GM12878 (cell line): ENCODE measurements around the gene FIBCD1. TPM values are rescaled to one million over a fixed set of nuclear protein-coding genes. Genes with fewer than 3 reads are reported as not detected.
"Not testable (repeated sequence)": the region's sequence is repeated elsewhere in the genome, so short reads cannot be mapped to it uniquely, and the experiment has no call there.

Source experiments
- ATAC-seq: fragments of 200-7000 bp; cut with Tn5 transposase; 3 replicates; pipeline ENCODE4 v1.9.1; 2020; ENCODE audit warnings: mild to moderate bottlenecking, moderate library complexity
- BruUV-seq: library from RNA; stranded (reverse); fragments of 400-500 nt; replicated peaks from 2 replicates; lab custom pipeline; 2021; lab: Mats Ljungman, UMichigan
- CTCF ChIA-PET: fragments of 300-600 bp; sonication (Branson Sonifier 250); formaldehyde crosslinking; extraction: SDS; loops from one replicate; lab custom pipeline; 2021; ENCODE audit warnings: inconsistent platforms; lab: Yijun Ruan, JAX
- POLR2A ChIA-PET: fragments of 350-600 bp; formaldehyde crosslinking; extraction: SDS; loops from one replicate; lab custom pipeline; 2021; ENCODE audit warnings: inconsistent platforms; lab: Charles Lee
- RAD21 ChIA-PET: fragments of 300-600 bp; sonication (Branson Sonifier 250); formaldehyde crosslinking; loops from one replicate; lab custom pipeline; 2023; ENCODE audit warnings: antibody characterized with exemption; ENCODE audit not compliant: unreplicated experiment; lab: Charles Lee
- SMC1A ChIA-PET: fragments of 300-600 bp; sonication (Branson Sonifier 250); formaldehyde crosslinking; loops from one replicate; lab custom pipeline; 2023; ENCODE audit not compliant: unreplicated experiment, uncharacterized antibody; lab: Charles Lee
- DNase-seq: peaks from one replicate; pipeline ENCODE4 v3.0.0-alpha.2; 2011; ENCODE audit warnings: low read depth, low spot score
- FAIRE-seq: peaks from 3 replicates; lab custom pipeline; 2011; peaks lifted over from hg19 to GRCh38; lab: Jason Lieb, UNC
- H2AFZ ChIP-seq: 2 replicates; pipeline ENCODE4 v1.6.0; 2011; ENCODE audit warnings: low read depth, low read length, control low read depth; ENCODE audit not compliant: control insufficient read depth
- H3K27ac ChIP-seq: 2 replicates; pipeline ENCODE4 v1.5.1; 2011; ENCODE audit warnings: control low read depth; ENCODE audit not compliant: control insufficient read depth, insufficient read depth
- H3K27me3 ChIP-seq, 2 experiments: replicated peaks in 1 of 2; 2 replicates each; pipeline versions ENCODE4 v1.6.0 to v1.6.1; 2011; ENCODE audit warnings: low read length in 1 of 2; ENCODE audit not compliant: control insufficient read depth in 2 of 2, insufficient read depth in 2 of 2
- H3K36me3 ChIP-seq, 2 experiments: 2 replicates each; pipeline ENCODE4 v1.5.1; 2011; ENCODE audit warnings: low read length in 1 of 2; ENCODE audit not compliant: control insufficient read depth in 2 of 2, insufficient read depth in 2 of 2
- H3K4me1 ChIP-seq: 2 replicates; pipeline ENCODE4 v1.6.1; 2011; ENCODE audit warnings: mild to moderate bottlenecking, low read length, moderate library complexity, mixed read lengths; ENCODE audit not compliant: control insufficient read depth, insufficient read depth
- H3K4me2 ChIP-seq: 2 replicates; pipeline ENCODE4 v1.6.0; 2011; ENCODE audit warnings: control low read depth; ENCODE audit not compliant: control insufficient read depth, insufficient read depth
- H3K4me3 ChIP-seq: fragments of 200-600 bp; sonication (generic); 2 replicates; pipeline ENCODE4 v1.5.1; 2016
- H3K79me2 ChIP-seq: 2 replicates; pipeline ENCODE4 v1.6.0; 2011; ENCODE audit warnings: low read length; ENCODE audit not compliant: control insufficient read depth, insufficient read depth
- H3K9ac ChIP-seq: 2 replicates; pipeline ENCODE4 v1.8.0; 2011; ENCODE audit warnings: low read length, control low read depth, mixed read lengths; ENCODE audit not compliant: control insufficient read depth, insufficient read depth
- H3K9me3 ChIP-seq: replicated peaks from 3 replicates; pipeline ENCODE4 v1.5.1; 2011; ENCODE audit warnings: mild to moderate bottlenecking, low read length; ENCODE audit not compliant: control insufficient read depth, insufficient read depth
- H4K20me1 ChIP-seq: 2 replicates; pipeline ENCODE4 v1.6.0; 2011; ENCODE audit not compliant: control insufficient read depth, insufficient read depth
- CEBPB ChIP-seq, 2 experiments: fragments of 150-350 bp in 1 of 2; IDR thresholded peaks; 2 replicates each; pipeline ENCODE4 v1.6.1; 2012 to 2014; ENCODE audit warnings: low read depth in 2 of 2, low read length in 2 of 2, borderline replicate concordance in 1 of 2, inconsistent platforms in 1 of 2
- CREM ChIP-seq: IDR thresholded peaks from 2 replicates; pipeline ENCODE4 v1.6.1; 2014; ENCODE audit warnings: antibody characterized with exemption, low read depth
- EGR1 ChIP-seq, 2 experiments: IDR thresholded peaks; 1 replicate in 1 of 2; 2 replicates in 1 of 2; pipeline ENCODE4 v1.6.1; 2011 to 2012; ENCODE audit warnings: low read depth in 2 of 2, low read length in 2 of 2, borderline replicate concordance in 1 of 2, mild to moderate bottlenecking in 1 of 2, moderate library complexity in 1 of 2
- KLF5 ChIP-seq: fragments of 450-650 bp; IDR thresholded peaks from 2 replicates; pipeline ENCODE4 v1.6.1; 2014; ENCODE audit warnings: mild to moderate bottlenecking; ENCODE audit not compliant: partially characterized antibody
- NR2F1 ChIP-seq: fragments of 450-650 bp; conservative IDR thresholded peaks from 2 replicates; pipeline ENCODE4 v1.6.1; 2017; ENCODE audit warnings: mild to moderate bottlenecking
- PML ChIP-seq: IDR thresholded peaks from 2 replicates; pipeline ENCODE4 v1.6.1; 2012; ENCODE audit warnings: low read length, inconsistent platforms
- POU2F2 ChIP-seq: IDR thresholded peaks from 3 replicates; pipeline ENCODE4 v1.6.1; 2011; ENCODE audit warnings: low read depth, mild to moderate bottlenecking, low read length, borderline replicate concordance
- RBBP5 ChIP-seq: fragments of 200-600 bp; sonication (generic); conservative IDR thresholded peaks from 2 replicates; pipeline ENCODE4 v1.6.1; 2016
- RELA ChIP-seq: fragments of 450-650 bp; IDR thresholded peaks from 2 replicates; pipeline ENCODE4 v1.8.0; 2014; ENCODE audit warnings: borderline replicate concordance; ENCODE audit not compliant: partially characterized antibody
- TCF12 ChIP-seq: IDR thresholded peaks from 2 replicates; pipeline ENCODE4 v1.6.1; 2011; ENCODE audit warnings: low read depth, mild to moderate bottlenecking, low read length
- ZNF622 ChIP-seq: fragments of 450-650 bp; IDR thresholded peaks from 2 replicates; pipeline ENCODE4 v1.6.1; 2017; ENCODE audit warnings: mild to moderate bottlenecking, inconsistent platforms
- WGBS: methylation state at CpG from one replicate; pipeline ENCODE4 v1.1.6; 2016; ENCODE audit warnings: low lambda C conversion rate; ENCODE audit not compliant: insufficient replicate concordance, insufficient coverage; ENCODE audit errors: missing lambda C conversion rate; 5-methylcytosine and 5-hydroxymethylcytosine counted together
- in situ Hi-C: fragments of 300-500 bp; cut with MboI; formaldehyde crosslinking; loops from 9 replicates; pipeline ENCODE4 v1.14.3; 2018; ENCODE audit warnings: mixed read lengths
- intact Hi-C: fragments of 100-400 bp; cut with micrococcal nuclease; formaldehyde crosslinking; loops from one replicate; pipeline ENCODE4 v1.14.2; 2022; ENCODE audit not compliant: unreplicated experiment
- polyA plus RNA-seq, 11 experiments: library from polyadenylated mRNA; depleted of rRNA in 4 of 11; unstranded in 6 of 11; stranded (reverse) in 5 of 11; fragments of >200 nt; fragmentation: Nextera tagmentation in 4 of 11; fragmentation: Illumina TruSeq in 1 of 11; extraction: Ambion mirVana in 4 of 11; extraction: Trizol in 1 of 11; gene quantifications; 1 replicate in 1 of 11; 2 replicates in 10 of 11; pipeline versions ENCODE4 v1.2.1 to v1.2.3, GENCODE V29; 2011 to 2016; ENCODE audit warnings: inconsistent platforms in 2 of 11, missing spikeins in 2 of 11, low read depth in 1 of 11
- total RNA-seq, 4 experiments: library from RNA; depleted of rRNA in 3 of 4; stranded (reverse); fragments of >200 nt in 3 of 4; fragmentation: Illumina TruSeq in 1 of 4; extraction: Trizol in 1 of 4; gene quantifications; 2 replicates each; pipeline versions ENCODE4 v1.2.1 to v1.2.3, GENCODE V29; 2013 to 2021
- TF ChIP-seq, protein P1 (sequence below): fragments of 450-650 bp; IDR thresholded peaks from 2 replicates; pipeline ENCODE4 v1.6.1; 2016; ENCODE audit warnings: mild to moderate bottlenecking

The FIBCD1 gene
- total and polyA plus RNA-seq, 10 of the 15 experiments (the other 5 are each of a cell fraction or from before 2014, with no cell fraction given) = 0.04 to 0.95 (median 0.25) TPM; not detected in 6

DNA sequence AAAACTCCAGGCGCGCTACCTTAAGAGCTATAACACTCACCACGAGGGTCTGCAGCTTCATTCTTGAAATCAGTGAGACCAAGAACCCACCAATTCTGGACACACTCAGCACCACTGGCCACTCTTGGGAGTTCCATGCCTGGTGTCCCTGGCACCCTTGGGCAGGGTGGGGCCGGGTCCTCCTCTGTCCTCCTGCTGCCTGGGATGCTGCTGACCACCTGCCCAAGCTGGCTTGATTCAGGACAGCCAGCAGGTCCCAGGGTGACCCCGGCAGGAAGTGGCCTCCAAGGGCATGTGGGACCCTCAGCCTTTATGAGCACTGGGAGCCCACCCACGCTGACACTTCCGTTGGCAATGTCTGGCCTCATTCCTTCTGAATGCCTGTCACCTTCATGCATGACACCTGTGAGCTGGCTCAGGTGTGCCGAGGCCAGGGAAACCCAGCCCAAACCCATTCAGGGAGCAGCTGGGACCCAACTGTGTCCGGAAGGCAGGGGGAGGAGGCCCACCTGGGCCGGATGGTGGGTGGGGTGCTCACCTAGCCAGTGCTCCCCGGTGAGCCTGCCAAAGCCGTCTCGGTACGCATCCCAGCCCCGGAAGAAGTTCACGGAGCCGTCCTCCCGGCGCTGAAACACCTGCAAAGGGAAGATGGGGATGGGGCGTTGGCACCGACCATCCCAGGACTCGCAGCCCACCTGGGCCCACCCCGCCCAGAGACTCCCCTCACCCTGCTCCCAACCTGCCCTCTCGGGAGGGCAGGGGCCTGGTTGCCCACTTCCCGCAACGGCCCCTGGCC lies 27.6 kb downstream of the FIBCD1 start:
- RAD21 ChIA-PET = no interaction called here
- TF ChIP-seq CREM = no peak
- TF ChIP-seq CEBPB (IDR thresholded peaks at IDR 0.05; ENCODE audit: borderline replicate concordance in 1 of 2, low read depth in 2 of 2, low read length in 2 of 2) = no peak
- TF ChIP-seq ZNF622 = no peak
- no peak for TF ChIP-seq RELA
- TF ChIP-seq RBBP5 = no peak
- no peak for TF ChIP-seq PML
- no peak for TF ChIP-seq NR2F1
- TF ChIP-seq EGR1 (IDR thresholded peaks at IDR 0.05; ENCODE audit: borderline replicate concordance in 1 of 2, low read depth in 2 of 2, low read length in 2 of 2) = no peak
- no peak for TF ChIP-seq POU2F2
- TF ChIP-seq TCF12 = no peak
- no peak for TF ChIP-seq KLF5
- TF ChIP-seq, protein P1, sequence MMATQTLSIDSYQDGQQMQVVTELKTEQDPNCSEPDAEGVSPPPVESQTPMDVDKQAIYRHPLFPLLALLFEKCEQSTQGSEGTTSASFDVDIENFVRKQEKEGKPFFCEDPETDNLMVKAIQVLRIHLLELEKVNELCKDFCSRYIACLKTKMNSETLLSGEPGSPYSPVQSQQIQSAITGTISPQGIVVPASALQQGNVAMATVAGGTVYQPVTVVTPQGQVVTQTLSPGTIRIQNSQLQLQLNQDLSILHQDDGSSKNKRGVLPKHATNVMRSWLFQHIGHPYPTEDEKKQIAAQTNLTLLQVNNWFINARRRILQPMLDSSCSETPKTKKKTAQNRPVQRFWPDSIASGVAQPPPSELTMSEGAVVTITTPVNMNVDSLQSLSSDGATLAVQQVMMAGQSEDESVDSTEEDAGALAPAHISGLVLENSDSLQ = no peak
- TF ChIP-seq, all 136 proteins: peak for 0
- no TSS peak for BruUV-seq
- no peak for FAIRE-seq
- ATAC-seq = no peak
- ChIA-PET CTCF (interaction anchor here (1.0 kb wide), 1 partner anchor 46 kb away, joined by 3 read pairs; no protein-coding TSS in a partner anchor), POLR2A (interaction anchor here (0.6 kb wide), 2 partner anchors 41 to 454 kb away, joined by 4 to 6 read pairs; no protein-coding TSS in a partner anchor), SMC1A (interaction anchor here (0.9 kb wide), 1 partner anchor 210 kb away, joined by 3 read pairs; no protein-coding TSS in a partner anchor)
- intact Hi-C loops = no loop called here
- Histone ChIP-seq H3K4me3 (no peak overlapping the region), H2AFZ (no peak overlapping the region), H3K4me1 (no peaks in the 10 kb centered on the region), H3K79me2 (no peaks in the 10 kb centered on the region), H3K27ac (no peak overlapping the region), H4K20me1 (no peaks in the 10 kb centered on the region), H3K9me3 (no peaks in the 10 kb centered on the region), H3K4me2 (no peak overlapping the region), H3K9ac (no peak overlapping the region), H3K27me3 (no peaks in the 10 kb centered on the region), H3K36me3 (no peaks in the 10 kb centered on the region)
- 49% methylated on average over 19 of the region's 26 CpGs for WGBS
- in situ Hi-C loops = no loop called here
- no peak for DNase-seq

DNA sequence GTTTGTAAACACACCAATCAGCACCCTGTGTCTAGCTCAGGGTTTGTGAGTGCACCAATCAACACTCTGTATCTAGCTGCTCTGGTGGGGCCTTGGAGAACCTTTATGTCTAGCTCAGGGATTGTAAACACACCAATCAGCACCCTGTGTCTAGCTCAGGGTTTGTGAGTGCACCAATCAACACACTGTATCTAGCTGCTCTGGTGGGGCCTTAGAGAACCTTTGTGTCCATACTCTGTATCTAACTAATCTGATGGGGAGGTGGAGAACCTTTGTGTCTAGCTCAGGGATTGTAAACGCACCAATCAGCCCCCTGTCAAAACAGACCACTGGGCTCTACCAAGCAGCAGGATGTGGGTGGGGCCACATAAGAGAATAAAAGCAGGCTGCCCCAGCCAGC lies 28.4 kb downstream of the FIBCD1 start:
- ATAC-seq, H3K4me1 ChIP-seq, RAD21 ChIA-PET, BruUV-seq, H3K79me2 ChIP-seq, FAIRE-seq, H3K9me3 ChIP-seq, DNase-seq, H2AFZ ChIP-seq, H3K4me2 ChIP-seq, H3K9ac ChIP-seq, H4K20me1 ChIP-seq, POLR2A ChIA-PET, in situ Hi-C loops, H3K36me3 ChIP-seq, H3K27me3 ChIP-seq, intact Hi-C loops, H3K4me3 ChIP-seq, H3K27ac ChIP-seq: not testable (repeated sequence)
- ChIA-PET SMC1A (interaction anchor here (0.9 kb wide), 1 partner anchor 209 kb away, joined by 3 read pairs; no protein-coding TSS in a partner anchor), CTCF (interaction anchor here (1.0 kb wide), 1 partner anchor 45 kb away, joined by 3 read pairs; no protein-coding TSS in a partner anchor)
- WGBS = 33% methylated on average over 1 of the region's 1 CpG
